H9 (cell line): ENCODE data around the gene ABTB1. TPM values are rescaled to one million over a fixed set of nuclear protein-coding genes. Genes with fewer than 3 reads are reported as not detected.

Source experiments
- DNase-seq: peaks from one replicate; pipeline ENCODE4 v3.0.0-alpha.2; 2017
- H2AFZ ChIP-seq: one replicate; pipeline ENCODE4 v1.6.1; 2013; ENCODE audit warnings: mild to moderate bottlenecking, low read length, control low read depth, moderate library complexity
- H2AK5ac ChIP-seq: 2 replicates; pipeline ENCODE4 v1.6.1; 2013; ENCODE audit warnings: low read length, control low read depth, mixed read lengths; ENCODE audit not compliant: insufficient read length
- H2BK120ac ChIP-seq: one replicate; pipeline ENCODE4 v1.6.1; 2013; ENCODE audit warnings: low read depth, mild to moderate bottlenecking, low read length, control low read depth, inconsistent platforms; ENCODE audit not compliant: poor library complexity, severe bottlenecking
- H2BK12ac ChIP-seq: 2 replicates; pipeline ENCODE4 v1.6.1; 2013; ENCODE audit warnings: low read length, control low read depth, mixed read lengths, low read depth; ENCODE audit not compliant: insufficient read length
- H2BK15ac ChIP-seq: 2 replicates; pipeline ENCODE4 v1.6.1; 2013; ENCODE audit warnings: low read depth, low read length, control low read depth
- H2BK20ac ChIP-seq: one replicate; pipeline ENCODE4 v1.6.1; 2013; ENCODE audit warnings: low read depth, mild to moderate bottlenecking, low read length, control low read depth, inconsistent platforms; ENCODE audit not compliant: poor library complexity, severe bottlenecking
- H2BK5ac ChIP-seq: 2 replicates; pipeline ENCODE4 v1.6.1; 2013; ENCODE audit warnings: low read length, control low read depth, mixed read lengths; ENCODE audit not compliant: insufficient read length
- H3K14ac ChIP-seq: 2 replicates; pipeline ENCODE4 v1.6.1; 2013; ENCODE audit warnings: low read length, control low read depth; ENCODE audit not compliant: insufficient read depth
- H3K18ac ChIP-seq: 2 replicates; pipeline ENCODE4 v1.6.1; 2013; ENCODE audit warnings: low read depth, mild to moderate bottlenecking, mixed read lengths, low read length, control low read depth; ENCODE audit not compliant: insufficient read length
- H3K23ac ChIP-seq: 2 replicates; pipeline ENCODE4 v1.6.1; 2013; ENCODE audit warnings: low read length, control low read depth, mixed read lengths, low read depth; ENCODE audit not compliant: insufficient read length
- H3K23me2 ChIP-seq: 2 replicates; pipeline ENCODE4 v1.6.1; 2013; ENCODE audit warnings: low read depth, mild to moderate bottlenecking, mixed read lengths, low read length, control low read depth; ENCODE audit not compliant: insufficient read length, poor library complexity, severe bottlenecking
- H3K27ac ChIP-seq: 2 replicates; pipeline ENCODE4 v1.5.1; 2013; ENCODE audit warnings: low read length, control low read depth, mixed read lengths, low read depth; ENCODE audit not compliant: insufficient read length
- H3K27me3 ChIP-seq: 2 replicates; pipeline ENCODE4 v1.6.1; 2013; ENCODE audit warnings: low read length, control low read depth, inconsistent platforms; ENCODE audit not compliant: insufficient read depth
- H3K4ac ChIP-seq: 2 replicates; pipeline ENCODE4 v1.6.1; 2013; ENCODE audit warnings: low read depth, mild to moderate bottlenecking, control low read depth, inconsistent platforms, low read length, moderate library complexity
- H3K4me1 ChIP-seq: 2 replicates; pipeline ENCODE4 v1.6.1; 2013; ENCODE audit warnings: low read length, control low read depth, inconsistent platforms; ENCODE audit not compliant: insufficient read depth
- H3K4me2 ChIP-seq: 2 replicates; pipeline ENCODE4 v1.6.1; 2013; ENCODE audit warnings: low read length, control low read depth, mixed read lengths; ENCODE audit not compliant: insufficient read length, insufficient read depth
- H3K56ac ChIP-seq: 2 replicates; pipeline ENCODE4 v1.6.1; 2013; ENCODE audit warnings: low read depth, mild to moderate bottlenecking, mixed read lengths, low read length, control low read depth; ENCODE audit not compliant: insufficient read length
- H3K79me1 ChIP-seq: 2 replicates; pipeline ENCODE4 v1.6.1; 2013; ENCODE audit warnings: low read depth, mild to moderate bottlenecking, moderate library complexity, low read length, control low read depth, inconsistent platforms; ENCODE audit not compliant: insufficient read depth, poor library complexity, severe bottlenecking
- H3K79me2 ChIP-seq: 2 replicates; pipeline ENCODE4 v1.6.1; 2013; ENCODE audit warnings: low read length, control low read depth, inconsistent platforms; ENCODE audit not compliant: insufficient read depth
- H3K9ac ChIP-seq: 2 replicates; pipeline ENCODE4 v1.6.1; 2013; ENCODE audit warnings: low read length, control low read depth, mixed read lengths; ENCODE audit not compliant: insufficient read length; ENCODE audit errors: extremely low read depth
- H3K9me3 ChIP-seq: one replicate; pipeline ENCODE4 v1.6.1; 2013; ENCODE audit warnings: low read depth, low read length, inconsistent platforms; ENCODE audit not compliant: control insufficient read depth
- H3T11ph ChIP-seq: one replicate; pipeline ENCODE4 v1.6.1; 2013; ENCODE audit warnings: mild to moderate bottlenecking, low read length, control low read depth, inconsistent platforms
- H4K20me1 ChIP-seq: one replicate; pipeline ENCODE4 v1.6.1; 2013; ENCODE audit not compliant: control insufficient read depth, insufficient read length, insufficient read depth
- H4K5ac ChIP-seq: 2 replicates; pipeline ENCODE4 v1.6.1; 2013; ENCODE audit warnings: low read depth, mild to moderate bottlenecking, mixed read lengths, low read length, control low read depth; ENCODE audit not compliant: insufficient read length
- H4K8ac ChIP-seq: replicated peaks from 2 replicates; pipeline ENCODE4 v1.6.1; 2013; ENCODE audit warnings: low read length, control low read depth, mixed read lengths, low read depth; ENCODE audit not compliant: insufficient read length
- H4K91ac ChIP-seq: 2 replicates; pipeline ENCODE4 v1.6.1; 2013; ENCODE audit warnings: low read depth, mild to moderate bottlenecking, moderate library complexity, mixed read lengths, low read length, control low read depth; ENCODE audit not compliant: insufficient read length
- H3K27ac Mint-ChIP-seq, 3 experiments: 2 replicates in 2 of 3; 3 replicates in 1 of 3; pipeline ENCODE4 v1.8.0; 2020 to 2021; ENCODE audit warnings: mixed read lengths in 3 of 3, mild to moderate bottlenecking in 1 of 3, moderate library complexity in 1 of 3
- H3K27me3 Mint-ChIP-seq: 2 replicates; pipeline ENCODE4 v1.8.0; 2021; ENCODE audit warnings: low read depth, mild to moderate bottlenecking, moderate library complexity, mixed read lengths
- H3K36me3 Mint-ChIP-seq, 3 experiments: 2 replicates in 2 of 3; 3 replicates in 1 of 3; pipeline ENCODE4 v1.8.0; 2020 to 2021; ENCODE audit warnings: low read depth in 3 of 3, mixed read lengths in 3 of 3; ENCODE audit not compliant: insufficient read depth in 1 of 3
- H3K4me1 Mint-ChIP-seq, 2 experiments: 2 replicates each; pipeline ENCODE4 v1.8.0; 2020; ENCODE audit warnings: mixed read lengths in 2 of 2
- H3K4me3 Mint-ChIP-seq, 2 experiments: 2 replicates in 1 of 2; 3 replicates in 1 of 2; pipeline ENCODE4 v1.8.0; 2020 to 2021; ENCODE audit warnings: mild to moderate bottlenecking in 2 of 2, mixed read lengths in 2 of 2, moderate library complexity in 1 of 2
- H3K9me3 Mint-ChIP-seq, 2 experiments: 2 replicates in 1 of 2; 3 replicates in 1 of 2; pipeline ENCODE4 v1.8.0; 2020; ENCODE audit warnings: mild to moderate bottlenecking in 2 of 2, mixed read lengths in 2 of 2, moderate library complexity in 1 of 2
- WGBS: extraction: QIAGEN DNeasy Blood & Tissue Kit; methylation state at CpG from one replicate; pipeline ENCODE4 v1.1.7; 2013; ENCODE audit warnings: missing lambda C conversion rate, low lambda C conversion rate, mixed read lengths; ENCODE audit not compliant: insufficient read length; ENCODE audit errors: extremely low coverage; 5-methylcytosine and 5-hydroxymethylcytosine counted together
- total RNA-seq: library from RNA; stranded (reverse); gene quantifications from 2 replicates; pipeline ENCODE4 v1.2.1, GENCODE V29; 2021
- TF ChIP-seq, protein P1 (sequence below): fragments of 200-600 bp; sonication (generic); conservative IDR thresholded peaks from 3 replicates; pipeline ENCODE4 v1.8.0; 2021; ENCODE audit warnings: antibody characterized with exemption, mild to moderate bottlenecking

The ABTB1 gene
- total RNA-seq, 1 experiment from 2014 or later = 6.2 TPM

DNA sequence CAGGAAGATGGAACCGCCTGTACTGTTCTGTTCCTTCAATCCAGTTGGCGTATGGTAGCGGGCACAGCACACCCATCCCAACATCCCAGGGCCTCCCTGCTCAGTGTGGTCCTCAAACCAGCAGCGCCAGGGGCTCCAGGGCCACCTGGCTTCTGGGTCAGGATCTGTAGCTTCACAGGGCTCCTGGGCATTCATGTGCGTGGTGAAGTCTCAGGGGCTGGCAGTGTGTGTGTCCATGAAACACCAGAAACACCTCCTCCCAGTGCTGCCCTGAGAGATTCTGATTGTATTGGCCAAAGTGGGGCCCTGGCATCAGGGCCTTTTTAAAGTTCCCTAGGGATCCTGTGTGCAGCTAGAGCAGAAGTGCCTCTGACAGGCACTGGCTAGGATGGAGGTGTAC lies 42.1 kb downstream of the ABTB1 start:
- H3K23ac ChIP-seq = no peak overlapping the region
- no CpG with 5 or more reads among the region's 5 CpGs for WGBS
- H3K56ac ChIP-seq = no peak overlapping the region
- TF ChIP-seq, protein P1, sequence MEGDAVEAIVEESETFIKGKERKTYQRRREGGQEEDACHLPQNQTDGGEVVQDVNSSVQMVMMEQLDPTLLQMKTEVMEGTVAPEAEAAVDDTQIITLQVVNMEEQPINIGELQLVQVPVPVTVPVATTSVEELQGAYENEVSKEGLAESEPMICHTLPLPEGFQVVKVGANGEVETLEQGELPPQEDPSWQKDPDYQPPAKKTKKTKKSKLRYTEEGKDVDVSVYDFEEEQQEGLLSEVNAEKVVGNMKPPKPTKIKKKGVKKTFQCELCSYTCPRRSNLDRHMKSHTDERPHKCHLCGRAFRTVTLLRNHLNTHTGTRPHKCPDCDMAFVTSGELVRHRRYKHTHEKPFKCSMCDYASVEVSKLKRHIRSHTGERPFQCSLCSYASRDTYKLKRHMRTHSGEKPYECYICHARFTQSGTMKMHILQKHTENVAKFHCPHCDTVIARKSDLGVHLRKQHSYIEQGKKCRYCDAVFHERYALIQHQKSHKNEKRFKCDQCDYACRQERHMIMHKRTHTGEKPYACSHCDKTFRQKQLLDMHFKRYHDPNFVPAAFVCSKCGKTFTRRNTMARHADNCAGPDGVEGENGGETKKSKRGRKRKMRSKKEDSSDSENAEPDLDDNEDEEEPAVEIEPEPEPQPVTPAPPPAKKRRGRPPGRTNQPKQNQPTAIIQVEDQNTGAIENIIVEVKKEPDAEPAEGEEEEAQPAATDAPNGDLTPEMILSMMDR = no peak
- no peaks in the 10 kb centered on the region; the same call in 1 of the 2 replicates for H3K27me3 ChIP-seq
- H4K91ac ChIP-seq = no peak overlapping the region
- H4K8ac ChIP-seq = no peak overlapping the region
- H4K5ac ChIP-seq = no peak overlapping the region
- peaks cover 4% of the 10 kb centered on the region; the same call in 1 of the 2 replicates for H3K4me1 ChIP-seq
- H2BK5ac ChIP-seq = no peak overlapping the region
- H3K4me2 ChIP-seq = no peak overlapping the region
- no peaks in the 10 kb centered on the region for H3K36me3 Mint-ChIP-seq
- H4K20me1 ChIP-seq = no peaks in the 10 kb centered on the region
- peaks cover 24 to 30% of the 10 kb centered on the region in 2 experiments for H3K4me1 Mint-ChIP-seq
- H2BK12ac ChIP-seq = no peak overlapping the region
- DNase-seq = no peak
- H2AFZ ChIP-seq = no peak overlapping the region
- H3K79me1 ChIP-seq = no peaks in the 10 kb centered on the region
- peaks cover 24% of the 10 kb centered on the region for H3K27me3 Mint-ChIP-seq
- no peaks in the 10 kb centered on the region for H3K9me3 ChIP-seq
- no peak overlapping the region for H3K9ac ChIP-seq
- no peak overlapping the region for H2BK120ac ChIP-seq
- H2BK15ac ChIP-seq = no peak overlapping the region
- H2AK5ac ChIP-seq = no peak overlapping the region
- no peak overlapping the region for H3K14ac ChIP-seq
- H3T11ph ChIP-seq = no peak overlapping the region
- no peak overlapping the region for H3K4me3 Mint-ChIP-seq
- H3K27ac Mint-ChIP-seq = no peak overlapping the region
- H2BK20ac ChIP-seq = no peak overlapping the region
- no peak overlapping the region for H3K27ac ChIP-seq
- H3K79me2 ChIP-seq = no peaks in the 10 kb centered on the region
- H3K9me3 Mint-ChIP-seq = no peaks in the 10 kb centered on the region
- H3K18ac ChIP-seq = no peak overlapping the region
- H3K4ac ChIP-seq = no peak overlapping the region
- no peaks in the 10 kb centered on the region for H3K23me2 ChIP-seq
